Gastroesophageal sphincter (tissue), 4 donors: ENCODE measurements around the gene CEP83. TPM values are rescaled to one million over a fixed set of nuclear protein-coding genes. Genes with fewer than 3 reads are reported as not detected.

ENCODE experiments used
- ATAC-seq: fragments of 150-250 bp; one replicate; pipeline ENCODE4 v1.9.1; 2016; ENCODE audit warnings: mild to moderate bottlenecking, moderate library complexity
- H3K27ac ChIP-seq, 4 donors: fragments of 200-600 bp; sonication (generic) in 3 of 4; 1 replicate in 3 of 4; 2 replicates in 1 of 4; pipeline ENCODE4 v1.5.1; 2016 to 2019
- H3K27me3 ChIP-seq: fragments of 200-600 bp; sonication (generic); one replicate; pipeline ENCODE4 v1.5.1; 2019
- H3K36me3 ChIP-seq, 2 donors: fragments of 200-600 bp; sonication (generic); one replicate each; pipeline ENCODE4 v1.5.1; 2019; ENCODE audit warnings: control low read depth in 1 of 2
- H3K4me1 ChIP-seq, 3 donors: fragments of 200-600 bp; sonication (generic); 1 replicate in 2 of 3; 2 replicates in 1 of 3; pipeline ENCODE4 v1.5.1; 2016 to 2019; ENCODE audit warnings: control low read depth in 2 of 3
- H3K4me3 ChIP-seq, 2 donors: fragments of 200-600 bp; sonication (generic); one replicate each; pipeline ENCODE4 v1.5.1; 2019; ENCODE audit warnings: mild to moderate bottlenecking in 1 of 2, moderate library complexity in 1 of 2
- H3K9me3 ChIP-seq, 3 donors: fragments of 200-600 bp; sonication (generic); one replicate each; pipeline ENCODE4 v1.5.1; 2017 to 2019; ENCODE audit warnings: control low read depth in 2 of 3
- EP300 ChIP-seq: sonication (generic); formaldehyde crosslinking; IDR thresholded peaks from one replicate; pipeline ENCODE4 v1.6.1; 2017; ENCODE audit warnings: antibody characterized with exemption, mild to moderate bottlenecking
- POLR2A ChIP-seq, 2 donors: fragments of 450-650 bp; IDR thresholded peaks; one replicate each; pipeline ENCODE4 v1.6.1; 2017; ENCODE audit warnings: antibody characterized with exemption in 2 of 2, mild to moderate bottlenecking in 2 of 2, moderate library complexity in 1 of 2
- POLR2AphosphoS5 ChIP-seq: sonication (generic); formaldehyde crosslinking; IDR thresholded peaks from one replicate; pipeline ENCODE4 v1.6.1; 2017; ENCODE audit warnings: antibody characterized with exemption
- WGBS, 2 donors: methylation state at CpG; one replicate each; pipeline ENCODE4 v1.1.5; 2018; ENCODE audit warnings: low coverage in 1 of 2; 5-methylcytosine and 5-hydroxymethylcytosine counted together
- total RNA-seq, 4 donors: library from RNA; depleted of rRNA; stranded (reverse); fragments of >200 nt; gene quantifications; one replicate each; pipeline ENCODE4 v1.1.0, GENCODE V29; 2016
- TF ChIP-seq, protein P1 (sequence below), 4 experiments: fragments of 200-600 bp in 2 of 4; fragments of 450-650 bp in 2 of 4; sonication (generic) in 1 of 4; IDR thresholded peaks; one replicate each; pipeline ENCODE4 v1.5.1; 2017 to 2019; ENCODE audit warnings: antibody characterized with exemption in 4 of 4, mild to moderate bottlenecking in 2 of 4, moderate library complexity in 2 of 4

Gene CEP83
- total RNA-seq, 4 donors from 2014 or later: 6.3 to 24.8 (median 11.3) TPM

DNA sequence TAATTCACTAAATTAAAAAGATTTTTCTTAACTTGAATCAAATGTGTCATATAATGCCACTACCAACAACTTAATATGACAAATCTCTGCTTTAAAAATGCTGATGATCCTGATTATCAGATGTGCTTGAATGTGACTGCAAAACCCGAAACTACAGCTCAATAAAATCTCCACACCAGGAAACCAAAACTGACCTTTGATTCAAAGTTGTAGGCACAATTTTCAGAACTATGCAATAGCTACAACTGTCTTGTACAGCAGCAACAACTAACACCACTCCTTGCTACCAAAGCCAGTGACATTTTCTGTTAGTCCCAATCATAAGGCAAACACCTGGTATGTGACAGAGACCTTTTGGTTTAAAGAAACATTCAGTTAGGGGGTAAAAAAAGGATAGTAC lies 147.3 kb downstream of the CEP83 start:
- no peak for ATAC-seq

DNA sequence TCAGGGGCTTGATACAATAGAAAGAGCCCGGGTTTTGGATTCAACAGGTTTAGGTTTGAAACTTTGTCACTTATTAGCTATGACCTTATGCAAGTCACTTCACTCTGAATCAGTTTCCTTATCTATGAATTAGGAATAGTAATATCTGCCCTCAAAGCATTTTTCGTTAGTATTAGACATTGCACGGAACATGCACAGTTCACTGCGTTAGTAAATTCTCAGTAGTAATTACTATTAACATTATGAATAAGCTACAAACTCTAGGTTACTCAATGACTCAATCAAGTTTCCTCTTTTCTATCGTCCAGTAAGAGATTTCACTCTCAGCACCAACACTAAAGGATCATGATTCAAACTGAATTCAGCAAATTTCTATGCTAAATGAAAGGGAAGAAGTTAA lies 150.3 kb downstream of the CEP83 start:
- 93% methylated on average over 5 of the region's 5 CpGs for WGBS, 2 donors
- no peak for ATAC-seq
- TF ChIP-seq, protein P1, sequence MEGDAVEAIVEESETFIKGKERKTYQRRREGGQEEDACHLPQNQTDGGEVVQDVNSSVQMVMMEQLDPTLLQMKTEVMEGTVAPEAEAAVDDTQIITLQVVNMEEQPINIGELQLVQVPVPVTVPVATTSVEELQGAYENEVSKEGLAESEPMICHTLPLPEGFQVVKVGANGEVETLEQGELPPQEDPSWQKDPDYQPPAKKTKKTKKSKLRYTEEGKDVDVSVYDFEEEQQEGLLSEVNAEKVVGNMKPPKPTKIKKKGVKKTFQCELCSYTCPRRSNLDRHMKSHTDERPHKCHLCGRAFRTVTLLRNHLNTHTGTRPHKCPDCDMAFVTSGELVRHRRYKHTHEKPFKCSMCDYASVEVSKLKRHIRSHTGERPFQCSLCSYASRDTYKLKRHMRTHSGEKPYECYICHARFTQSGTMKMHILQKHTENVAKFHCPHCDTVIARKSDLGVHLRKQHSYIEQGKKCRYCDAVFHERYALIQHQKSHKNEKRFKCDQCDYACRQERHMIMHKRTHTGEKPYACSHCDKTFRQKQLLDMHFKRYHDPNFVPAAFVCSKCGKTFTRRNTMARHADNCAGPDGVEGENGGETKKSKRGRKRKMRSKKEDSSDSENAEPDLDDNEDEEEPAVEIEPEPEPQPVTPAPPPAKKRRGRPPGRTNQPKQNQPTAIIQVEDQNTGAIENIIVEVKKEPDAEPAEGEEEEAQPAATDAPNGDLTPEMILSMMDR (IDR thresholded peaks at IDR 0.05): no peak
- no peak for TF ChIP-seq EP300
- no peak for TF ChIP-seq POLR2A (IDR thresholded peaks at IDR 0.05)
- no peak for TF ChIP-seq POLR2AphosphoS5
- Histone ChIP-seq H3K9me3 (no peaks in the 10 kb centered on the region), H3K4me1 (peaks cover 0 to 5% (median 0%) of the 10 kb centered on the region in 3 donors), H3K27me3 (no peaks in the 10 kb centered on the region), H3K36me3 (peaks cover 0 to 40% of the 10 kb centered on the region in 2 donors), H3K27ac (no peak overlapping the region), H3K4me3 (no peak overlapping the region)

More for the DNA sequence above, 147.3 kb downstream of the CEP83 start:
- WGBS, 2 donors: 100% methylated on average over 1 of the region's 1 CpG
- Histone ChIP-seq H3K9me3 (no peaks in the 10 kb centered on the region), H3K27me3 (no peaks in the 10 kb centered on the region), H3K4me3 (no peak overlapping the region), H3K27ac (no peak overlapping the region), H3K36me3 (peaks cover 0 to 12% of the 10 kb centered on the region in 2 donors), H3K4me1 (no peaks in the 10 kb centered on the region)
- TF ChIP-seq POLR2AphosphoS5 (no peak), POLR2A (IDR thresholded peaks at IDR 0.05) (no peak), EP300 (no peak)
- TF ChIP-seq, protein P1 (IDR thresholded peaks at IDR 0.05): no peak

DNA sequence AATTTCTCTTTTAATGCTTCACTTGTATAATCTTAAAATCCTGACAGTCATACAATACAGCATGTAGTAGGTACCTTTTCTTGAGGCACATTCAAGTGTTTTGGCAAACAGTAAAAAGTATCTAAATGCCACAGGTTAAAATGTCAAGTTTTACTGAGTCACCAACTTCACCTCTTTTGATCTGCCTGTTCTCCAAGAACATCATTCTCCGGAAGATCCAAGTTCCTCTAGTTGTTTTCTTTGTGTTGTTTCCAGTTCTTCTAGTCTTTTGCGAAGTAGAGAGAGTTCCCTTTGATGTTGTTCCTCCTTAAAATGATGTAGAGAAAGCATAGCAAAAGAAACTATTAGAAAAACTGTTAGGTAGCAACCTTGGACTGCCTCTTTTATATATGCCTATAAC lies 151.1 kb downstream of the CEP83 start:
- no peaks in the 10 kb centered on the region for H3K27me3 ChIP-seq
- ATAC-seq: no peak
- TF ChIP-seq EP300 (no peak), POLR2AphosphoS5 (no peak), POLR2A (IDR thresholded peaks at IDR 0.05) (no peak)
- TF ChIP-seq, protein P1 (IDR thresholded peaks at IDR 0.05): no peak
- no peaks in the 10 kb centered on the region for H3K9me3 ChIP-seq
- H3K4me1 ChIP-seq: peaks cover 0 to 5% (median 0%) of the 10 kb centered on the region in 3 donors
- no peak overlapping the region for H3K4me3 ChIP-seq
- WGBS, 2 donors: 65 to 75% methylated on average over 1 to 2 of the region's 2 CpGs
- H3K27ac ChIP-seq: no peak overlapping the region
- H3K36me3 ChIP-seq: peaks cover 0 to 43% of the 10 kb centered on the region in 2 donors

DNA sequence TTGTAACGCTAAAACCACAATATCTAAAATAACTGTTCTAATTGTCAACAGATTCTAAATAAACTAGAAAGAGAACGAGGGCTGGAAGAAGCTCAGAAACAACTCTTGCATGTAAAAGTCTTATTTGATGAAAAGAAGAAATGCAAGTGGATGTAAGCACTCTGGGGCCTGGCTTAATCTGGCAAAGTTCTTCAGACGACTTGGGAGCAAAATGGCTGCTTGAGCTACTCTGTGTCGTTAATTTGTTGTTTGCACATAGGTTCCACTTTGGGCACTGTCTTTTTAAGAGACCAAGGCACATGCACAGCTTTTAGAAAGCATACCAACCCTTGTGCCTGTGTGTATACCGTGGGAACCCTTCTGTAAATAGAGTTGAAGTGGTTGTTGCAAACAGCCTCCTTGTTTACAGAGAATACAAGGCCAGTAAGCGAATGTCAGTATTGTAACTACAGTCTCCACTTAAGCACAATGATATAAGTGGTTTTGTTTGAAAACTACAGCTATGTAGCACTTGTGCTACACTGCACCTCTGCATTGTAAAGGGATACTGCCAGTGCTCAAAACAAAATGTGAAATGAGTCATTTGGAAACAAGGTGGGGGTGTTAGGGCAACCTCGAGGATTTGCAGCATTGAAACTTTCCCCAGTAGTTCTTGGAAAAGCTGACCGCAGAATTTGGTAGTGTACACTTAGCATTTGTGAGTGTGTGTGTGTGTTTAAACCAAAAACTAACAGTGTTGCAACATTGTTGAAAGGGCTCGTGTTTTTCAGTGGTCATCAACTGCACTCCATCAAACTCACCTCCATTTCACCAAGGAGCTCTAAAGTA lies 154.3 kb downstream of the CEP83 start:
- no peak overlapping the region for H3K4me3 ChIP-seq
- 55 to 73% methylated on average over 9 of the region's 9 CpGs for WGBS, 2 donors
- H3K36me3 ChIP-seq: peaks cover 0 to 49% of the 10 kb centered on the region in 2 donors
- H3K9me3 ChIP-seq: no peaks in the 10 kb centered on the region
- no peaks in the 10 kb centered on the region for H3K27me3 ChIP-seq
- peak; percentile 12 for TF ChIP-seq POLR2AphosphoS5
- TF ChIP-seq POLR2A (IDR thresholded peaks at IDR 0.05): no peak
- no peak for ATAC-seq
- H3K27ac ChIP-seq: no peak overlapping the region
- H3K4me1 ChIP-seq: peaks cover 0 to 5% (median 0%) of the 10 kb centered on the region in 3 donors

DNA sequence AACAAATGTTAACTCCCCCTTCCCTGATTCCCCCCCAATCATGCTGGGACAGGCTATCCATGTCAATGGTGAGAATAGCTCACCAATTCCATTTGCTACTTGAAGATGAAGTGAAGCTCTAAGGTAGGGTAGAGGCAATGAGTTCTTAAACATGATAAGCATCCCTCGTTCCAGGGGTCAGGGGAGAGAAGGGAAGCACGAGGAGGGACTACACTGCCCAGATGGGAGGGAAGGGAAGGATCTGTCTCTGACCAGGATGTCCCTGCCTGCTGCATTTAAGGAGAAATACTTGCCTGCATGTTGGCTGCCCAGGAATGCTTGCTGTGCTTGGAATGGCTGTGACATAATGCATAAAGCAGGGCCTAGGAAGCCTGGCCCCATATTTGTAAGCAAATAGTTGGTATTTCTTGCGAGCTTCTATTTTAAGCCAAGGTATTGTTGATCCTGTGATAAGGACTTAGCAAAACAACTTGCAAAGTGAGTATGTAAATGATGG lies 155.1 kb downstream of the CEP83 start:
- Histone ChIP-seq H3K27me3 (no peaks in the 10 kb centered on the region), H3K36me3 (peaks cover 0 to 54% of the 10 kb centered on the region in 2 donors), H3K27ac (no peak overlapping the region), H3K4me1 (peaks cover 0 to 5% (median 0%) of the 10 kb centered on the region in 3 donors), H3K4me3 (no peak overlapping the region), H3K9me3 (no peaks in the 10 kb centered on the region)
- no peak for ATAC-seq
- TF ChIP-seq, protein P1 (IDR thresholded peaks at IDR 0.05): no peak
- no peak for TF ChIP-seq EP300
- TF ChIP-seq POLR2AphosphoS5: no peak
- no peak for TF ChIP-seq POLR2A (IDR thresholded peaks at IDR 0.05)
- 67% methylated on average over 3 of the region's 3 CpGs; no CpG with 5 or more reads in 1 of the 2 donors for WGBS, 2 donors
